Lower leg skin (tissue), 3 donors: ENCODE data around the gene SLC35A4.

Experiments
- CTCF ChIP-seq, 3 donors: fragments of 450-650 bp; IDR thresholded peaks; one replicate each; pipeline ENCODE4 v1.5.1; 2016; ENCODE audit warnings: antibody characterized with exemption in 3 of 3, mild to moderate bottlenecking in 3 of 3, moderate library complexity in 2 of 3
- POLR2A ChIP-seq, 2 donors: fragments of 450-650 bp; IDR thresholded peaks; one replicate each; pipeline ENCODE4 v1.6.1; 2016 to 2017; ENCODE audit warnings: antibody characterized with exemption in 2 of 2, mild to moderate bottlenecking in 1 of 2, moderate library complexity in 1 of 2

- TF ChIP-seq CTCF (IDR thresholded peaks at IDR 0.05) (no peak), POLR2A (IDR thresholded peaks at IDR 0.05) (no peak)
These were observed 12.2 kb downstream of the SLC35A4 start for GRCh38 chr5:140576776-140577201.
